ENCODE data around the gene PACRG.
A peak's percentile ranks its signal among the peaks of the same experiment; 100 is the strongest.

PACRG gene

GRCh38 chr6:163226181-163226835 is 498.5 kb downstream of the PACRG start:
- DNase-seq: no peak

- no peak for DNase-seq
These were observed 499.2 kb downstream of the PACRG start for GRCh38 chr6:163226836-163227485.

DNA sequence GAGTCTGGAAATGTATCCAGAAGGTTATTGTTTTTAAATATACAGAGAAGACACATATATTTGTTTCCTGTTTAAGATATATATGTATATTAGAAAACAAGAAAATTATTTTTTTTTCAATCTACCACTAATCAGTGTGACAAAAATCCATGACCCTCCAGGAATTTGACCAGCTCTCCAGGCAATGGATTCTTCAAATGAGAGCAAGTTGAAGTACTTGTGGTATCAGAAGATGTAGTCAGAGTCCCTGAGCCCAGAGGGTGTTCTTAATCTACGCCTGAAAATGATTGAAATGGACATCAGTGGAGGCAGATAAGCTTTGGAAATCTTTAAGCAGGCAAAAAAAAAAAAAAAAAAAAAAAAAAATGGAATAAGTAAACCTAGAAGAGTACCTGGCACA is 500.3 kb downstream of the PACRG start:
- no peak for DNase-seq

- no peak for DNase-seq
These were observed 501.3 kb downstream of the PACRG start for GRCh38 chr6:163229050-163229449.

GRCh38 chr6:163230901-163231300 is 503.1 kb downstream of the PACRG start:
- no peak for DNase-seq

DNA sequence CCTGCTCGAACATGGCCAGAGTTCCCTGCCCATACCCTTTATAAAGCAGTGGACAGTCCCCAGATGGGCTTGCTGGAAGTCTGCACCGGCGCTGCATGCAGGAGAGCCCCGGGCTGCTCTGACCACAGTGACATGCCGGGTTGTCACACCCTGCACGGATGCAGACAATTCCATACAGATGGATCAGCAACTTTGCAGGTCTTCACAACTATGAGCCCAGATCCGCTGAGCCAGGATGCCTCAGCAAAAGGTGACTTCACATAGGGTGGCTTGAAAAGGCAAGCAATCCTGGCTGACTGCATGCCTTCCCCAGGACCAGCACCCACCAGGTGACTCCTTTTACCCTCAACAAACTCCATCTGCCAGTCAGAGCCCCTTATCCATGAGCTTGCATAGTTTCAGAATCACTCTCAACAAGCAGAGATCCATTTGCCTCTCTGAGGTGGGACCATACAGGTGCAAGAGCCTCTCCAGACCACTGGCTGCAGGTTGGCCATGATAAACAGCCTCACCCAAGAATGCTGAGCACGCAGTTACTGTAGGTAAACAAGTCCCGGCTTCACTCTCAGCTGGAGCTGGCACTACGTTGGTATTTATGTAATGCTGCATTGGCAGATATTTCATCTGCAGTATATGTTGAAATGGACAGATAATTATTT is 503.7 kb downstream of the PACRG start:
- DNase-seq: no peak

GRCh38 chr6:163232015-163232523 is 504.3 kb downstream of the PACRG start:
- no peak for DNase-seq

GRCh38 chr6:163232649-163233048 is 504.9 kb downstream of the PACRG start:
- DNase-seq: no peak

- no peak for DNase-seq
These were observed 509.3 kb downstream of the PACRG start for GRCh38 chr6:163237110-163237509.

GRCh38 chr6:163239572-163240340 is 512.0 kb downstream of the PACRG start:
- no peak for DNase-seq

GRCh38 chr6:163240556-163240955 is 512.8 kb downstream of the PACRG start:
- no peak for DNase-seq

DNA sequence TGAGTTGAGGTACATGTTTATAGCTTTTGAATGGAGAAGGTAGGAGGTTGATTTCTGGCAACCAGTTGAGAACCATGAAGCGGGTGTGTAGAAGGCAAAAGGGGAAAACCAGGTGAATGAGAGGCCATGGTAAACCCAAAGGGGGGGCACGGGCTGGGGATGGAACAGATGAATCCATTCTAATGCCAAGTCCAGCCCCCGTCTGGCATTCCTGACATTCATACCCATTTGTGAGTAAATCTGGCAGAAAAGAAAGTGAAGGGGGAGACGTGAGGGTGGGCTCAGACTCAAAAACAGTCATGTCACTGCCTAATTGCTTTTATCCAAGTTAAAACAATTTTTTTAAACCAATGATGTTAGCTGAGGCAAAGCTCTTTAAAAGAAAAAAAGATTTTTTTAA is 513.9 kb downstream of the PACRG start:
- DNase-seq: no peak

GRCh38 chr6:163243083-163243482 is 515.3 kb downstream of the PACRG start:
- DNase-seq: no peak

- no peak for DNase-seq
These were observed 516.2 kb downstream of the PACRG start for GRCh38 chr6:163243692-163244589.

DNA sequence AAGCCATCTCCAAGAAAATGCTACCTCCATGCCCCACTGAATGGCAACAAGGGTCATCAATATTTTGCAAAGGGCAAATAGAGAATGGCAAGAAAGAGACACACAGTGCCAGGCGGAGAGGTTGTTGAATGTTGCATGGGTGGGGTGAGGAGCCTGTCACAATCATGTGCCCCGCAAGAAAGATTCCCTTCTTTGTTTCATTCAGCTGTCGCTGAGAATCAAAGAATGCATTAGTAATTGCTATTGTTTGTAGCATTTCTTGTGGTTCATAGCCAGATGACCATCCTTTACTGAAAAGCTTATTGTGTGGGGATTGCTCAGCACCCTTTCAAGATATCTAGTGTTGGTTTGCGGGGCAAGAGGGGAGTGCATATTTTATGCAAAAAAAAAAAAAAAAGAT is 520.3 kb downstream of the PACRG start:
- DNase-seq: no peak

GRCh38 chr6:163249651-163250101 is 521.9 kb downstream of the PACRG start:
- peak; percentile 39 for DNase-seq

DNA sequence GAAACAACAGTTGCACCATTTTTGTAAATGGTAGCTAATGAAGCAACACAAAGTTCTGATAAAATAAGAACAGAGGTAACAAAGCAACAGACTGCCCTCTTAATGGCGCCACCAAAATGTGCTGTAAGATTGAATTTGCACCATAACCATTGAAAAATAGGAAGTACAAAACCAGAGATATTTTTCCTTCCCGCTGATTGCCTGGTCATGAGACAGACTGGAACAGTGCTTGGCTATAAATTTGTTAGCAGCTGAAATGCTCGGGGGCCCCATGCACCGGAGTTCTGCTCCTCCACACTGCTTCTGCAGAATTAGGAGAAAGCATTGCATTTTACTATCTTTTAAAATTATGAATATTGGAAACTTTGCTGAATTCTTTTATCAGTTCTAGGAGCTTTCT is 522.3 kb downstream of the PACRG start:
- no peak for DNase-seq

- no peak for DNase-seq
These were observed 524.4 kb downstream of the PACRG start for GRCh38 chr6:163252061-163252591.

DNA sequence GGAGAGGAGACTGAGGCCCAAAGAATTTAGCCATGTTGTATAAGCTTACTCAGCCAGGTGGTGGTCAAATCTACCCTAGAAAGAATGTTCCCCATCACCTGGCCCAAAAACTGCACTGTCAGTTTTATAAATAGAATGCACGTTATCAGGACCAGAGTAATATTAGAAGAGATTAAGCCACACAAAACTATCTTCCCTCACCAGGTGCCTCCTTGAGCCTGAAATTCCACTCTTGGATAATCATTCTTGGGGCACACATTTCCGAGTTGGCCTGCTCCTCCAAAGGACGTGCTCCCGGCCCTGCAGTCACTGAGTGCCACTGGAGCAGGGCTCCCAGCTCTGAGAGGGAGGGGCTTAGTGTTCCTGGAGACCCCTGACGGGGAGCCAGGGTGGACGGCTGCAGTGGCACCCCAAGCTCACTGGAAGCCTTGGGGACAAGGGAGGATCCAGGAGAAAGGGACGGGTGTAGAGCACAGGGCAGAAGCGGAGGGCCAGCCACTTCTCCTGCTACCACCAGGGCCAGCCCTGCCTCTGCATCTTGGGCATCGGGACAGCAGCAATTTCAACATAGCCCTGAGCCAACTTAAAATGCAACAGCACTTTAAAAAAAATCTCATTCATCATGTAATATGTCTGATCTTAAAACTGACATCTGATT is 525.9 kb downstream of the PACRG start:
- no peak for DNase-seq

GRCh38 chr6:163254341-163254835 is 526.6 kb downstream of the PACRG start:
- DNase-seq: no peak

- DNase-seq: no peak
These were observed 527.5 kb downstream of the PACRG start for GRCh38 chr6:163255265-163255664.
